Thyroid gland (tissue), 4 donors: ENCODE measurements around the gene MICU1.

Experiments used
- CTCF ChIP-seq, 6 experiments: fragments of 200-600 bp in 3 of 6; fragments of 450-650 bp in 3 of 6; sonication (generic) in 3 of 6; IDR thresholded peaks; one replicate each; pipeline ENCODE4 v1.5.1; 2016 to 2019; ENCODE audit warnings: antibody characterized with exemption in 6 of 6, mild to moderate bottlenecking in 2 of 6, inconsistent platforms in 1 of 6, moderate library complexity in 1 of 6
- POLR2A ChIP-seq, 2 donors: fragments of 450-650 bp; IDR thresholded peaks; one replicate each; pipeline ENCODE4 v1.6.1; 2017; ENCODE audit warnings: antibody characterized with exemption in 2 of 2, mild to moderate bottlenecking in 2 of 2, moderate library complexity in 1 of 2

DNA sequence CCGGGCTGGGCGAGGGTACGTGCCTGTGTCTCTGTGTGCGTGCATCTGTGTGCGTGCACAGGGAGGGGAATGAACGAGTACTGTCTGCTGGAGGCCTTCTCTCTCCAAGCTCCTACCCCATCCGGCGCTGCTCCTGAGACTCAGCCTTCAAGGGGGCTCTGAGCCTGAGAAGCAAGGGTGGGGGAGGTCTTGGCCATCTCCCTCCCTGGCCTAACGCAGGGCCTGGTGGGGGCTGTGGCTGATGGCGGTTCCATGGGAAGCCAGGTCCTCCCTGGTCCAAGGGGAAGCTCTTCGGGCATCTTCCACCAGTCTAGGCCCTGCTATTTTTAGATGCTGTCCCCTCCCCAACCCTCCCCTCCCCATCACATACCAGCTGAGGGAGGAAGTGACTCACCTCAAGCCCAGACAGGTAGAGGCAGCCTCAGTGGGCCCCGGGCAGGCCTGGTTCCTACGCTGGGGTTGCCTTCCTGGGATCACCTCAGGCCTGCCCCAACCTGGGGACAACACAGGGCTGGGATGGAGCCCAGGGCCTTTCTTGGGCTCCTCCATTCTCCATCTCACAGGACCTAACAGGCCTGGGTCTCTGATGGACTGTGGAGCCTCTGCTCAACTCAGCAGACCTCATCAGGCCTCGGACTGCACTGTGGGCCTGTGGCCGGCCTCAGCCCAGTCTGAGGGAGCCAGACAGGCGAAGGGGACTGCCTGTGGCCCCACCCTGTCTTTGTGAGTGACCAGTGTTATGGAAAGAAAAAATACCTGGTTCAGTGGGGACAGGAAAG, 303.4 kb downstream of the MICU1 start:
- TF ChIP-seq CTCF (IDR thresholded peaks at IDR 0.05) = no peak
- TF ChIP-seq POLR2A (IDR thresholded peaks at IDR 0.05) = no peak
